Gastroesophageal sphincter (tissue), 3 donors: ENCODE data around the gene C1QTNF9B.

Experiments
- POLR2A ChIP-seq, 2 donors: fragments of 450-650 bp; IDR thresholded peaks; one replicate each; pipeline ENCODE4 v1.6.1; 2017; ENCODE audit warnings: antibody characterized with exemption in 2 of 2, mild to moderate bottlenecking in 2 of 2, moderate library complexity in 1 of 2
- TF ChIP-seq, protein P1 (sequence below), 4 experiments: fragments of 200-600 bp in 2 of 4; fragments of 450-650 bp in 2 of 4; sonication (generic) in 1 of 4; IDR thresholded peaks; one replicate each; pipeline ENCODE4 v1.5.1; 2017 to 2019; ENCODE audit warnings: antibody characterized with exemption in 4 of 4, mild to moderate bottlenecking in 2 of 4, moderate library complexity in 2 of 4

GRCh38 chr13:23923031-23923430 is 25.7 kb upstream of the C1QTNF9B start:
- TF ChIP-seq, protein P1, sequence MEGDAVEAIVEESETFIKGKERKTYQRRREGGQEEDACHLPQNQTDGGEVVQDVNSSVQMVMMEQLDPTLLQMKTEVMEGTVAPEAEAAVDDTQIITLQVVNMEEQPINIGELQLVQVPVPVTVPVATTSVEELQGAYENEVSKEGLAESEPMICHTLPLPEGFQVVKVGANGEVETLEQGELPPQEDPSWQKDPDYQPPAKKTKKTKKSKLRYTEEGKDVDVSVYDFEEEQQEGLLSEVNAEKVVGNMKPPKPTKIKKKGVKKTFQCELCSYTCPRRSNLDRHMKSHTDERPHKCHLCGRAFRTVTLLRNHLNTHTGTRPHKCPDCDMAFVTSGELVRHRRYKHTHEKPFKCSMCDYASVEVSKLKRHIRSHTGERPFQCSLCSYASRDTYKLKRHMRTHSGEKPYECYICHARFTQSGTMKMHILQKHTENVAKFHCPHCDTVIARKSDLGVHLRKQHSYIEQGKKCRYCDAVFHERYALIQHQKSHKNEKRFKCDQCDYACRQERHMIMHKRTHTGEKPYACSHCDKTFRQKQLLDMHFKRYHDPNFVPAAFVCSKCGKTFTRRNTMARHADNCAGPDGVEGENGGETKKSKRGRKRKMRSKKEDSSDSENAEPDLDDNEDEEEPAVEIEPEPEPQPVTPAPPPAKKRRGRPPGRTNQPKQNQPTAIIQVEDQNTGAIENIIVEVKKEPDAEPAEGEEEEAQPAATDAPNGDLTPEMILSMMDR (IDR thresholded peaks at IDR 0.05) = no peak
- TF ChIP-seq POLR2A (IDR thresholded peaks at IDR 0.05) = no peak
